ENCODE measurements around the gene SPTBN5.

Gene SPTBN5

DNA sequence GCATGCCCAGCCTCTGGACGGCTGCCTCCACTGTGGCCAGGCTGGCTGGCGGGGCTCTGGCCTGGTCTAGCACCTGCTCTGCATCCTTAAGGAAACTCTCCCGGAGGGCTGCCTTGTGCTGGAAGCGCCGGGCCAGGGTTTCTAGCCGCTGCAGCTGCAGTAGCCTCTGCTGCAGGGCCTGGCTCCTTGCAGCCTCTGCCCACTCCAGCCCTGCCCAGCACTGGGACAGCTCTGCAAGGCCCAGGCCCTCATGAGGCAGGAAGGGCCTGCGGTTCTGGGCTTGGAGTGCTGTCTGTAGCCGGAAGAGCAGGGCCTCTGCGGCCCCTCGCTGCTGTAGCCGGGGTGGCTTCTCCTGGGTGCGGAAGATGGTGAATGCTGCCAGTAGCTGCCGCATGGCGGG, 8.0 kb downstream of the SPTBN5 start:
- in situ Hi-C loops (cut with HindIII; ENCODE audit: low sequenced_read_pairs), result loop anchor here (25.0 kb wide), 1 partner anchor 99 kb away; no protein-coding TSS in a partner anchor

DNA sequence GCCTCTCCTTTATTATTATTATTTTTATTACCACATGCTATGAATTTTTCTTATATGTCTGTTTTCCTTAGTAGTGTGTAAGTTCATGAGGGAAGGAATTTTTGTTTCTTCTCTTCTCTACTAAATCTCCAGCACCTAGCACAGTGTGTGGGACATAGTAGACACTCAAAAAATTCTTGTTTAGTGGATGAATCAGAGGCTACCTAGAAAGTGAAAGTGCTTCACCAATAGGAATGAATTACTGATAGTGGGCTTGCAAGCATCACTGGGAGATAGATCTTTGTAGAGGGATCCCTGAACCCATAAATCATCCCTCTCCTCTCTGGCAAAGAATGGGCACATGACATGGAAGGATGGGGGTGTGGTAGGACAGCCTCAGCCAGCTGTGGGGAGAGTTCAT, 8.5 kb downstream of the SPTBN5 start:
- in situ Hi-C loops (cut with HindIII; ENCODE audit: low sequenced_read_pairs), result loop anchor here (25.0 kb wide), 1 partner anchor 98 kb away; no protein-coding TSS in a partner anchor

DNA sequence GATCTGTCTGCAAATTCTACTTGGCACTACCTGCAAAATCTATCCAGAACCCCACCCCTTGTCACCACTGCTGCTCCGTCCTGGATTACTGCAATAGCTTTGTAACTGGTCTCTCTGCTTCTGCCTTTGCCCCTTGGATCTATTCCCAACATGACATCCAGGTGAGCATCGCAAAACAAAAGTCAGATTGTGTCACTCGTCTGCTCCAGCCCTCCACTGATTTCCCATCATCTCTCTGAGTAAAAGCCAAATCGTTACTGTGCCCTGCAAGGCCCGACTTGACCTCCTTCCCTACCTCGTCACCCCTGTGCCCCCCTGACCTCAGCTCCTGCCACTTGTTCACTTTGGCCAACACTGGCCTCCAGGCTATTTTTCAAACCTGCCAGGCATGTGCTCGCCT, 9.4 kb downstream of the SPTBN5 start:
- in situ Hi-C loops (cut with HindIII; ENCODE audit: low sequenced_read_pairs), result loop anchor here (25.0 kb wide), 1 partner anchor 97 kb away; no protein-coding TSS in a partner anchor

DNA sequence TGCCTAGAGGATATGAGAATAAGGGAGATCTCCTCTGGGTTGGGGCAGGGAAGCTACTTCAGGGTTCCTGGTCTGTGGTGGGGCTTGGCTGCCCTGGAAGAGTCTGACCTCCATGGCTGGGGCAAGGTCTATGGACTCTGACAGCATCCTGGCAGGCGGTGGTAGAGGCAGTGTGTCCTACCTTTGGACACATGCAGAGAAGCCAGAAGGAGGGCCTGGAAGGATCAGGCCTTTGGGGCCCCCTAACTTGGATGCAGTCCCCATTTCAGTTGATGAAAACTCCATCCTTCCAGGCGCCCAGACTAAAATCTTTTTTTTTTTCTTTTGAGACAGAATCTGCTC, 10.4 kb downstream of the SPTBN5 start:
- in situ Hi-C loops (cut with HindIII; ENCODE audit: low sequenced_read_pairs), result loop anchor here (25.0 kb wide), 1 partner anchor 96 kb away; no protein-coding TSS in a partner anchor

DNA sequence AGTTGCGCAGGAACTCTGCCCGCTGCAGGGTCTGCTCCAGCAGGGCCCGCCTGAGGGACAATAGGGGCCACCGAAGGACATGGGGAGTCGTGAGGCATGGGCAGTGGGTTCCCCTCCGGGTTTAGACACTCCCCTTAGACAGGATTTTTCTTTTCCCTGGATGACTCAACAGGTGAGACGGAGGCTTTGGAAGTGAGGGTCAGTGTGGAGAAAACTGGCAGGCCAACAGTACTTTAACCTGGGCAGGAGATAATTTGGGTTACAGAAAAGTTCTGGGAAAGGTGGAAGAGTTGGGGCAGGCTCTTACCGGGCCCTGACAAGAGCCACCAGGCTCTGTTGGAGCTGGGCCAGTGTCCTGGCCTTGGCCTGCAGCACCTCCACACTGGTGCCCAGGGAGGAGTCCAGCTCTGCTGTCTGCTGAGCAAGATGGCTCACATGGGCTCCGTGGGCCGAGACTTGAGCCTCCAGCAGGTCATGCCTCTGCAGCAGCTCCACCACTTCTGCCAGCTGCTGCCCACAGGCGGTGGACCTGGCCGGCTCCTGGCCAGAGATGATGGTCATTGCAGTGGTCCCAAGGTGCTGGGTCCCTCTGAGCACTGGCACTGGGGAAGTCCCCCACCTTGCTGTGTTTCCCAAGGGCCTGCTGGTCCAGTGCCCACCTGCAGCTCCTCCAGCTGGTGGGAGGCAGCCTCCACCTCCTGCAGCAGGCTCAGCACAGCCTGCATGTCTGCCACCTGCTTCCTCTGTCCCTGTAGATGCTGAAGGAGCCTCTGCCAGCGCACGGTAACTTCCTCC, 11.0 kb downstream of the SPTBN5 start:
- in situ Hi-C loops (cut with HindIII; ENCODE audit: low sequenced_read_pairs), result loop anchor here (25.0 kb wide), 1 partner anchor 96 kb away; no protein-coding TSS in a partner anchor

DNA sequence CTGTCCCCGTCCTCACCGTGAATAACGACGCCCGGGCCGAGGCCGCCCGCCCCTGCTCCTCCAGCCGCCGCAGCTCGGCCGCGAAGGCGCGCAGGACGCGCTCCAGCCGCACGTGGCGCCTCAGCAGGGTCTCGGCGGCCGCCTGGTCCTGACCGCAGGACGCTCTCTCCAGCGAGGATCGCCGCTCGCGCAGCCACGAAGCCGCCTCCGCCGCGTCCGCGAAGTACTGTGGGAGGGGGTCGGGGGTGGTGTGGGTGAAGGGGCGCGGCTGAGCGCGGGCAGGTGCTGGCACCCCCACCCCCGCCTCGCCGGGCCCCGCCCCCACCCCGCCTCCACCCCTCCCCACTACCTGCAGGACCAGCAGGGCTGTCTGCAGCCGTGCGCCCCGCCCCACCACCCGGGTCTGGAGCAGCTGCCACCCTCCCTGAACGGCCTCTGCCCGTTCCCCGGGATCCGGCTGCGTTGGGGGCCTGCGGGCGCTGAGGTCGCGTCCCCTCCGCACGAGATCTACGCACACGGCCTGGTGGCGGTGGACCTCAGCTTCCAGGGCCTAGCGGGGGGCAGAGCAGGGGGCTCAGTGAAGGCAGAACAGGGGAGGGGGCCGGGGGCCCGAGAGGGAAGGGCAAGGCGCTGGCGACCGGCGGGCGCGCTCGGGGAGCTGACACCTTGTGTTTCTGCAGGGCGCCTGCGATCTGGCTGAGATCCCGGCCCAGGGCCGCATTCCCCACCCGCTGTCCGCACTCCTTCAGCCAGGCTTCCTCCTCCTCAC, 11.7 kb downstream of the SPTBN5 start:
- in situ Hi-C loops (cut with HindIII; ENCODE audit: low sequenced_read_pairs), result loop anchor here (25.0 kb wide), 1 partner anchor 95 kb away; no protein-coding TSS in a partner anchor

DNA sequence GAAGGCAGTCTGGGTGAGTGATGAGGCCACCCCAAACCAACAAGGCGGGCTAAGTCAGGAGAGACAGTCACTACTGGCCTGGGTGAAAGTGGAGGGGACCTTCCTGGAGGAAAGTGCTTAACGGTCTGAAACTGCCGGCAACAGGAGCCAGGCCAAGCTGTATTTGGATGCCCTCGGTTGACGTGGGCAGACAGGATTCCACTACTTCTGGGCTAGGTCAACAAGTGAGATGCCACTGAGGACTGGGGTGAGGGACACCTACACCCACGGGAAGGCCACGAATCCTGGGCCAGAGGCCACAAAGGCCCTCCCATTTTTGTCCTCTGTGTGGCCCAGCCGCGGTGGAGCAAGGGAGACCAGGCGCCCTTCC, 12.3 kb downstream of the SPTBN5 start:
- in situ Hi-C loops (cut with HindIII; ENCODE audit: low sequenced_read_pairs), result loop anchor here (25.0 kb wide), 1 partner anchor 94 kb away; no protein-coding TSS in a partner anchor

DNA sequence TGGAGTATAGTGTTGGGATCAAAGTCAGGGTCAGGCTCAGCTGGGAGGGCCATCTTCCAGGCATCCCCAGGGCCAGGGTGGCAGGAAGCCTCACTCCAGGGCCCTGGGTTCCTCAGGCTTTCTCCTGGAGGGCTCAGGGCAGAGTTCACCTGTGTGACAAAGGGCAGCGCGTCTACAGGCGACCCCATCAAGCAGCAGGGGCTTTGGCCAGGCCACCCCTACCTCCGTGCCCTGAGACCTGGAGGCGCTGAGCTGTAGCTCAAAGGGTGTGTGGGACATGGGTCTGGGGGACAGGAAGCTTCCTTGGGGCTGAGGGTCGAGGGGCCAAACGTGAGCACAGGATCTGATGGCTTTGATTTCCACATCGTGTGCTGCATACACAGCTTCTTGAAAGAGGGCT, 12.8 kb downstream of the SPTBN5 start:
- in situ Hi-C loops (cut with HindIII; ENCODE audit: low sequenced_read_pairs), result loop anchor here (25.0 kb wide), 1 partner anchor 94 kb away; no protein-coding TSS in a partner anchor

DNA sequence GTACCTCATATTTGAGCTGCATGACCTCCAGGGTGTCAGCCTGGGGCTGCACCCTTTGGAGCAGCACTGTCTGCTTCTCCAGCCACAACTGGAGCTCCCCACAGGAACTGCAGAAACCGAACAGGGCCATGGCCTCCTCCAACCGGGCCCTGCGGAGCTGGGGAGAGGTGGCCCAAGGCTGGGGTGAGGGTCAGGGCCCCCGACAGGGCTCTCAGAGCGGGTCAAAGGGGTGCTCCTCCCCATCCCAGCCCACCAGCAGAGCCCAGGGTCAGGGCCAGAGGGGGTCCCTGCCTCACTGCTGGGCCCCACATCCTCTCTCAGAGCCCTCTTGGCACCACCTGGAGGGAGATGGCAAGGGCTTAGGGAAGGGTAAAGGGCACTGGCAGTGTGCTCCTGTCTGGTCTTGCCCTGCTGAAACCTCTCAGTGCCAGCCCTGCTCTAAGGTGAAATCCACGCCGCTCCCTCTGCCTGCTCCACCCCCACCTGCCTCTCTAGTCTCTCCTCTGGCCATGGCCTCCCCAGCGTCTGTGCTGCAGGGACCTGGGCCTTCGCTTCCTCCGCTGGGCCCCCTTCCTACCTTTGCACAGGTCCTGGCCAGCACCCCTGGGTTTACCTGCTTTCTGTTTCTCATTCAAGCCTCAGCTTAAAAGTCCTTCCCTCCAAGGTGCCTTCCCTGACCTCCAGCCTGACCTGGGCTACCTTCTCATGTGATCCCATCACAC, 13.5 kb downstream of the SPTBN5 start:
- in situ Hi-C loops (cut with HindIII; ENCODE audit: low sequenced_read_pairs), result loop anchor here (25.0 kb wide), 1 partner anchor 93 kb away; no protein-coding TSS in a partner anchor

DNA sequence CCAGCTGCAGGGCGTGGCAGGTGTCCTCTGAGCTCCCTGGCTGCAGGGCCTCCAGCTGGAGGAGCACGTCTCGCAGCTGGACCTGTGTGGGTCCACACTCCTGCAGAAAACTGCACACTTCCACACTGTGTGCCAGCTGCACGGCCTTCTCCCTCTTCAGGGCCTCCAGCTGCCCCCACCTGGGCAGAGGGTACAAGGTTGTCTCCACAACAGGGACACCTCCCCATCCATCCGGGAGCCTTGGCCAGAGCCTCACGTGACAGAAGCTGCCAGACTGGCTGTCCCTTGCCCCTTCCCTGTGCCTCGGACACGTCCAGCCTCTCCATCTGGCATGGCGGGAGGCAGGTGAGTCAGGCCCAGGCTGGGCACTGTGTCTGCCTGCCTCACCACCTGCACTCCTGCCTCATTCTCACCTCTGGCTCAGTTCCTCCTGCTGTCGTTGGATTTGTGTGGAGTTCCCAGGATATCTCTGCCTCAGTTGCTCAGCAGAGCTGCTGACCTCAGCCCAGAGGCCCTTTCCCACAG, 14.5 kb downstream of the SPTBN5 start:
- in situ Hi-C loops (cut with HindIII; ENCODE audit: low sequenced_read_pairs), result loop anchor here (25.0 kb wide), 1 partner anchor 92 kb away; no protein-coding TSS in a partner anchor

DNA sequence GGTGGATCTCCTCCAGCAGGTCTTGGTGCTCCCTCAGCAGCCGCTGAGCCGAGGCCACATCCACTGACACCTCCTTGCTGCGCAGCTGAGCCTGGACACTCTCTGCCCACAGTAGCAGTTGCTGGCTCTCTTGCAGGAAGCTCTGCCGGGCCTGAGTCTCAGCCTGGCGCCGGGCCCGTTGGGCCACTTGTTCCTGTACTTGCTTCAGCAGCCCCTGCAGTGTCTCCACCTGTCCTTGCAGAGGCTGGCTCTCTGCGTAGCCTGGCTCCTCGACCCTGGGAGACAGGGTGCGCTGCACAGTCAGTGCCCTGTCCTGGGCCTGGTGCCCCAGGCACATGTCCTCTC, 15.5 kb downstream of the SPTBN5 start:
- in situ Hi-C loops (cut with HindIII; ENCODE audit: low sequenced_read_pairs), result loop anchor here (25.0 kb wide), 1 partner anchor 91 kb away; no protein-coding TSS in a partner anchor

DNA sequence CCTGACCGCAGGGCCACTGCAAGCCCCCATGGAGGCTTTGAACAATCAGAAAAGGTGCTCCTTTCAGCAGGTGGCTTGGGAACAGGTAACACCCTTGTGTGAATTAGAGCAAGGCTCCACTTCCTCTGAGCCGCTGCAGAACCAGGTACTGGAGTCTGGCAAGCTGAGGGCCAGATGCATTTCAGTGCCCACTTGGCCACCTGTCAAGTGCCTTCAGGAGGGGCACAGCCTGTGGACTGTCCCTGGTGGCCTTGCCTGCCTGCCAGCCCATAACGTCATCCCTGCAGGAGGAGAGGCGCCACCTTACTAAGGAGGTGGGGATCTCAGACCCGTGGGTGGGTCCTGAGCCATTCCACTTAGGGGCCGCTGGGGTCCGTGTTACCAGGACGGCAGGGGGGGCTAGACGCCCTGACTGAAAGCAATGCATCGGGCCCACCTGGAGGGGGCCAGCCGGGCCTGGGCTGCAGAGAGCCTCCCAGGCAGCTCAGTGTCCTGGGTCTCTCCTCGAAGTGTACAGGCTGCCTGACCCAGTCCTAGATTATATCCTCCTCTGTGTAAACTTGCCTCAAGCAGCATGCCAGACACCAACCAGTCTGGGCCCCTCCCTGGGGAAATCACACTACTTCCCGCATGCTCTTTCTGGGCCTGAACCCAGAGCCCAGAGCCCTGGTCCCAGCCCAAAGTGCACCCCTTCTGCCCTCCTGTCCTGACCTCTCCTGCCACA, 16.1 kb downstream of the SPTBN5 start:
- in situ Hi-C loops (cut with HindIII; ENCODE audit: low sequenced_read_pairs), result loop anchor here (25.0 kb wide), 1 partner anchor 90 kb away; no protein-coding TSS in a partner anchor

DNA sequence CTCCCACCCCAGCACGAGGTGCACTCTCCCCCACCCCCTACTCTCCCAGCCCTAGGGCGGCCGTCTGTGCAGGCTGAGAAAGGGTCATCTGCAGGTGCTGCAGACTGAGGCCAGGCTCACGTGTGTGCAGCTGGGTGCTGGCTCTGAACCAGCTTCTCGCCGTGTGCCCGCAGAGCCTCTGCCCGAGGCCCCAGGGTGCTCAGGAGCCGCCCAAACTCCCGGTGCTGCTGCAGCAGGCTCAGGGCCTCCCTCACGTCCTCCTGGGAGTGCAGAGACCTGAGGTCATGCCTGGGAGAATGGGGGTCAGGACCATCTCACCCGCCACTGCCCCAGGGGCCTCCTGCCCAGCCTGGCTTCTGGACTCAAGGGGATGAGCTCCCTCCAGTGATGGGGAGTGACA, 17.2 kb downstream of the SPTBN5 start:
- in situ Hi-C loops (cut with HindIII; ENCODE audit: low sequenced_read_pairs), result loop anchor here (25.0 kb wide), 1 partner anchor 89 kb away; no protein-coding TSS in a partner anchor

DNA sequence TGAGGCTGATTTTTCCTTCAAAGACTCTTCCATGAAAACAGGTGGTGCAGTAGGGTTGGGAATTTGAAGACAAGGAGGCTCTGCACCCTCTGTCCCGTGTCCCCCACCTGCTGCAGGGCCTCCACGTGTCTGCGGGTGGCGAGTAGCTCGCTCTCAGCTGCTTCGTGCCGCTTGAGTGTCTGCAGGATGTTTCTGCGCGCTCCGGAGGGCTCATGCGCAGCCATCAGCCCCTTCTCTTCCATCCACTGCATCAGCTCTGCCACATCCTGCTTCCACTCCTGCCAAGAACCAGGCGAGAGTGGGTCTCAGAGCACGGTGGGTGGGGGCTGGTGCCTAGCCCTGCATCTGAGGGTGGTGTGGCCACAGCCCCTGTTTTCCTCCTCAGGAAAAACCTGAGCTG, 17.8 kb downstream of the SPTBN5 start:
- in situ Hi-C loops (cut with HindIII; ENCODE audit: low sequenced_read_pairs), result loop anchor here (25.0 kb wide), 1 partner anchor 89 kb away; no protein-coding TSS in a partner anchor

DNA sequence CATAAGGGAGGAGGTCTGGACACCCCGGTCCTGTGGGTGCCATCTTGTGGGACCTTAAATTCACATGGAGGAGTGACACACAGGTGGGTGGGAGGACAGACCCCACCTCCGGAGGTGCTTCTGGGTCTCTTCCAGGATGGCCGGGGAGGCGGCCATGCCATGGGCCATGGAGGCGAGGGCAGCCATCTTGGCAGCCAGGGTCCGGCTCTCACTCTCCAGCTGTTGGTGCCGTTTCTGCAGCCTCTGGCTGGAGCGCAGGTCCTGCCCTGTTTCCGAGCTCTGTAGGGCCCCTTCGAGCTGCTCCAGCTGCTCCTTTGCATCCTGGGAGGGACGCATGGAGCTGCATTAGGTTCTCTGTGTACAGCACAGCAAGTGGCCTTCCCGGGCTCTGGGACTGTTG, 19.1 kb downstream of the SPTBN5 start:
- in situ Hi-C loops (cut with HindIII; ENCODE audit: low sequenced_read_pairs), result loop anchor here (25.0 kb wide), 1 partner anchor 87 kb away; no protein-coding TSS in a partner anchor

DNA sequence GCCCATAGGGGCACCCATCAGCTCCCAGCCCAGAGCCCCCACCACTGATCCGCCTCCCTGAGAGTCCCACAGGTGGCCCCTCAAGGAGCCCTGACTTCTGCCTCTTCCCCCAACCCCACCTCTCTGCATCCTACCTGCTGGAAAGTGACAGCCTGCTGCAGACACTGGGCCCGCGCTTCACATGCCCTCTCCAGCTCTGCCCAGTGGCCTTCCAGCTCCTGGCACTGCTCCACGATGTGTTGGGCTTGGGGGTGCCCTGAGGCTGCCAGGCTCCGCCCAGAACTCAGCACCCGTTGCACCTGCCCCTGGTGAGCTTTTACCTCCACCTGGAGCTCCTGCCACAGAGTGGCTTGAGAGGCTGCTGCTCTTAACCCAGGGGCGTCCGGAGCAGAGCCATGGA, 20.1 kb downstream of the SPTBN5 start:
- in situ Hi-C loops (cut with HindIII; ENCODE audit: low sequenced_read_pairs), result no loop called here

DNA sequence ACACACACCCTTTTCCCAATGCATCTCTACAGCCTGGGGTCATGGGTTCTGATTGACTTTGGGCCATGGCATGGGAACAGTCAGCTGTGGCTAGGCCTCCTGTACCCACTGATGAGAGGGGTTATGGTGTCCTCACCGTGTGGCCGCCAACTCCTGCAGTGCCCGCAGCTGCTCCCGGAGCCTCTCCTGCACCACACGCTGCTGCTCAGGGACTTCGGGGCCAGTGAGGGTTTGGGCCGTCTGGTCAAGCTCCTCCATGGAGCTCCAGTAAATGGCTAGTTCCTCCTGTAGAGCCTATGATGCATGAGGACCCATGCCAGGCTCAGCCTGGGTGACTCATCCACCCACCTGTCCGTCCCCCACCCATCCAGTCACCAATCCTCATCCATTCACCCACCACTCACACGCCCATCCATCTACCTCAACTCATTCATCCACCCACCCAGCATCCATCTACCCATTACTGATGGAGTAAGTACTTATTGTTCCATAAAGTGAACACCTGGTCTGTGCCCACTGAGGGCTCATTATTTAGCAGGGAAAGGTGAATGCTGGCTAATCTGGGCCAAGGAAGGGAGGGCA, 21.6 kb downstream of the SPTBN5 start:
- in situ Hi-C loops (cut with HindIII; ENCODE audit: low sequenced_read_pairs), result no loop called here

DNA sequence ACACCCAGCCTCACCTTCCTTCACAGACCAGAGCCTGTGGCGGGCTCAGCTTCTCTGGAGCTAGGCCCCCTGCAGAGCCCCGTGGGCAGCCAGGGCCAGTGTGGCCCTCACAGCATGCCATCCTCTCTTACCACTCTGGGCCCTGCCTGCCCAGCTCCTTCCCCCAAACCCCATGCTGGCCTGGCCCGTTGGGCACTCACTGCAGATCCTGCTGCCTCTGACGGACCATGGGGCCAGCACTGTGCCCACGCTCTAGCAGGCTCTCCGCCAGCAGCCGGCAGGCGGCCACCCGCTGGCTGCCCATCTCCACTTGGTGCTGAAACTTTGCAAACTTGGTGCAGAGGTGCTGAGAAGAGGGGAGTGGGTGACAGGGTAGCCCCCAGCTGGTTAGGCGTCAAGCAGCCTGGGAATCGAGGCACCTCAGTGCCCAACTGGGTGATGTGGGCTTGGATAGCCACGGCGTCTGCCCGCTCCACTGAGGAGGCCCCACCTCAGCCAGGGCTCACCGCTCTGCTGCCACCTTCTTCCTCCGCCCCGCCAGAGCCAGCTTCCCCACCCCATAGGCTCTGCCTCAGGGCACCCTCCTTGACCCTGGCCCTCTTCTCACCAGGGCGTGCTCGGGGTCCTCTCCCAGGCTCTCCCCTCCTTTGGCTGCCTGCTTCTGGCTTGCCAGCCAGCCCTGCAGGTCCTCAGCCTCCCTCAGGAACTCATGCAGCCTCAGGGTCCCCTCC, 22.5 kb downstream of the SPTBN5 start:
- in situ Hi-C loops (cut with HindIII; ENCODE audit: low sequenced_read_pairs), result no loop called here

DNA sequence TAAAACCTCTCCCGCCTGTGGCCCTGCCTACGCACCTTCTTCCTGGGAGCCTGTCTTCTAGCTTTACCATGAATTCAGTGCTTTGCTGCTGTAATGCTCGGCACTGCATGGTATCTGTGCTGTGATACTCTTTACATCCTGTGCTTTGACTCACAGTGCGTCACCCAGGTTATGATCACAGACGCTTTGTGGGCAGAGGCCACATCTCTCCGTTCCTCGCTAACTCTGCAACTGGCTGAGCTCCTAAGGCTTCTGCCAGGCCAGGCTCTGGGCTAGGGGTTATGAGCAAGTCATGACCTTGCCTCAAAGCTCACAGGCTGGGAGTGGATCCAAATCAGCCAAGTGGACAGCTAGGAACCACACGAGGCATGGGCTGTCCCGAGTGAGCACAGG, 23.2 kb downstream of the SPTBN5 start:
- in situ Hi-C loops (cut with HindIII; ENCODE audit: low sequenced_read_pairs), result no loop called here

Measured in DLD1 (cell line).